Measurements from ENCODE around the gene ALKBH6.
A peak's percentile ranks its signal among the peaks of the same experiment; 100 is the strongest.

The ALKBH6 gene

GRCh38 chr19:36030264-36031148 is 16.5 kb upstream of the ALKBH6 start:
- no peak for DNase-seq (ENCODE audit: low read depth)

GRCh38 chr19:36028313-36029041 is 14.5 kb upstream of the ALKBH6 start:
- no peak for DNase-seq (ENCODE audit: low read depth)

GRCh38 chr19:36027696-36028095 is 13.7 kb upstream of the ALKBH6 start:
- DNase-seq (ENCODE audit: low read depth), result no peak

GRCh38 chr19:36026091-36026876 is 12.3 kb upstream of the ALKBH6 start:
- no peak for DNase-seq (ENCODE audit: low read depth)

- no peak for DNase-seq (ENCODE audit: low read depth)
These were observed 11.5 kb upstream of the ALKBH6 start for GRCh38 chr19:36025541-36025940.

- no peak for DNase-seq (ENCODE audit: low read depth)
These were observed 9.4 kb upstream of the ALKBH6 start for GRCh38 chr19:36023432-36023831.

- DNase-seq (ENCODE audit: low read depth), result no peak
These were observed 5.2 kb upstream of the ALKBH6 start for GRCh38 chr19:36019061-36019670.

- DNase-seq (ENCODE audit: low read depth), result no peak
These were observed 567 bp downstream of the ALKBH6 start for GRCh38 chr19:36013280-36014011.

- no peak for DNase-seq (ENCODE audit: low read depth)
These were observed 3.6 kb downstream of the ALKBH6 start for GRCh38 chr19:36010402-36010801.

- DNase-seq (ENCODE audit: low read depth), result no peak
These were observed 4.2 kb downstream of the ALKBH6 start for GRCh38 chr19:36009633-36010379.

- DNase-seq (ENCODE audit: low read depth), result peak; percentile 73
These were observed 4.8 kb downstream of the ALKBH6 start for GRCh38 chr19:36009220-36009619.

GRCh38 chr19:36008336-36008978 is 5.6 kb downstream of the ALKBH6 start, which contains the start of gene SYNE4:
SYNE4 (minus strand) TSS chr19:36008813; CDS start chr19:36008681, 132 bp downstream.
- DNase-seq (ENCODE audit: low read depth), result no peak

- DNase-seq (ENCODE audit: low read depth), result no peak
These were observed 7.1 kb downstream of the ALKBH6 start for GRCh38 chr19:36006955-36007354.

- DNase-seq (ENCODE audit: low read depth), result no peak
These were observed 10.7 kb downstream of the ALKBH6 start for GRCh38 chr19:36003284-36003683.

GRCh38 chr19:36001605-36002004 is 12.4 kb downstream of the ALKBH6 start:
- DNase-seq (ENCODE audit: low read depth), result no peak

GRCh38 chr19:35996777-35997176 is 17.2 kb downstream of the ALKBH6 start:
- no peak for DNase-seq (ENCODE audit: low read depth)

GRCh38 chr19:35995048-35995993 is 18.7 kb downstream of the ALKBH6 start, which contains the start of gene SDHAF1:
SDHAF1 (plus strand) TSS chr19:35995188; CDS start chr19:35995275, 87 bp downstream.
- DNase-seq (ENCODE audit: low read depth), result peak; percentile 93

- DNase-seq (ENCODE audit: low read depth), result no peak
These were observed 20.0 kb downstream of the ALKBH6 start for GRCh38 chr19:35993923-35994598.
